Panc1 (cell line): ENCODE measurements around the gene VPS51. TPM values are rescaled to one million over a fixed set of nuclear protein-coding genes. Genes with fewer than 3 reads are reported as not detected.

ENCODE experiments used
- ATAC-seq: fragments of 200-7000 bp; cut with Tn5 transposase; 2 replicates; pipeline ENCODE4 v1.9.1; 2020; ENCODE audit warnings: mild to moderate bottlenecking, moderate library complexity
- BruUV-seq: library from RNA; stranded (reverse); fragments of 400-500 nt; replicated peaks from 2 replicates; lab custom pipeline; 2021; lab: Mats Ljungman, UMichigan
- CTCF ChIA-PET: fragments of 300-600 bp; sonication (Branson Sonifier 250); formaldehyde crosslinking; loops from one replicate; lab custom pipeline; 2022; ENCODE audit warnings: antibody characterized with exemption; lab: Charles Lee
- POLR2A ChIA-PET: fragments of 300-600 bp; sonication (Branson Sonifier 250); formaldehyde crosslinking; loops from one replicate; lab custom pipeline; 2022; ENCODE audit warnings: antibody characterized with exemption; lab: Charles Lee
- DNase-seq: peaks from one replicate; pipeline ENCODE4 v3.0.0-alpha.2; 2010; ENCODE audit warnings: low read depth, low spot score
- H3K27ac ChIP-seq: 2 replicates; pipeline ENCODE4 v1.5.1; 2011; ENCODE audit warnings: mild to moderate bottlenecking, low read length, inconsistent platforms
- H3K27me3 ChIP-seq: fragments of 200-500 bp; sonication (Bioruptor generic); 2 replicates; pipeline ENCODE4 v1.6.0; 2014; ENCODE audit warnings: low read length, inconsistent platforms; ENCODE audit not compliant: control insufficient read depth, insufficient read depth
- H3K36me3 ChIP-seq: fragments of 200-500 bp; sonication (Bioruptor generic); 2 replicates; pipeline ENCODE4 v1.5.1; 2014; ENCODE audit warnings: inconsistent platforms, mild to moderate bottlenecking, low read length, moderate library complexity; ENCODE audit not compliant: control insufficient read depth, insufficient read depth
- H3K4me1 ChIP-seq: 2 replicates; pipeline ENCODE4 v1.5.1; 2011; ENCODE audit warnings: inconsistent platforms, mild to moderate bottlenecking, low read length, moderate library complexity; ENCODE audit not compliant: control insufficient read depth, insufficient read depth
- H3K4me3 ChIP-seq, 2 experiments: 2 replicates each; pipeline ENCODE4 v1.5.1; 2011 to 2012; ENCODE audit warnings: low read depth in 2 of 2, low read length in 2 of 2, mild to moderate bottlenecking in 2 of 2, inconsistent platforms in 1 of 2, moderate library complexity in 1 of 2
- H3K9me3 ChIP-seq: fragments of 200-500 bp; sonication (Bioruptor generic); 2 replicates; pipeline ENCODE4 v1.5.1; 2014; ENCODE audit warnings: low read depth, mild to moderate bottlenecking, inconsistent platforms, low read length, moderate library complexity; ENCODE audit not compliant: control insufficient read depth, insufficient read depth
- POLR2AphosphoS5 ChIP-seq: IDR thresholded peaks from 2 replicates; pipeline ENCODE4 v1.6.1; 2012; ENCODE audit warnings: mild to moderate bottlenecking, low read depth, low read length, moderate library complexity
- SIN3A ChIP-seq: IDR thresholded peaks from 2 replicates; pipeline ENCODE4 v1.6.1; 2012; ENCODE audit warnings: low read depth, mild to moderate bottlenecking, low read length, moderate library complexity, borderline replicate concordance; ENCODE audit not compliant: insufficient read depth
- TCF7L2 ChIP-seq: IDR thresholded peaks from 2 replicates; pipeline ENCODE4 v1.6.1; 2011; ENCODE audit warnings: mild to moderate bottlenecking, low read depth, low read length, inconsistent platforms
- in situ Hi-C: cut with HindIII; loops from 2 replicates; pipeline ENCODE4 v1.10.0; 2016; ENCODE audit warnings: low sequenced_read_pairs, low pct_unique_long_range_greater_than_20kb
- intact Hi-C: fragments of 100-400 bp; cut with micrococcal nuclease; formaldehyde crosslinking; loops from one replicate; pipeline ENCODE4 v1.10.0; 2022; ENCODE audit not compliant: unreplicated experiment
- total RNA-seq: library from RNA; stranded (reverse); gene quantifications from one replicate; pipeline ENCODE4 v1.2.1, GENCODE V29; 2021; ENCODE audit not compliant: unreplicated experiment
- TF ChIP-seq, protein P1 (sequence below): fragments of 450-650 bp; IDR thresholded peaks from 2 replicates; pipeline ENCODE4 v1.5.1; 2017; ENCODE audit warnings: mild to moderate bottlenecking
- TF ChIP-seq, protein P2 (sequence below), 2 experiments: IDR thresholded peaks; 2 replicates each; pipeline ENCODE4 v1.6.1; 2011 to 2012; ENCODE audit warnings: low read depth in 2 of 2, control low read depth in 1 of 2, low read length in 1 of 2, mild to moderate bottlenecking in 1 of 2, moderate library complexity in 1 of 2; ENCODE audit not compliant: insufficient read depth in 1 of 2

VPS51 gene
- total RNA-seq, 1 experiment from 2014 or later = 101 TPM

GRCh38 chr11:65151331-65151899 is 55.4 kb downstream of the VPS51 start:
- intact Hi-C loops = no loop called here
- no peak overlapping the region for H3K4me3 ChIP-seq

DNA sequence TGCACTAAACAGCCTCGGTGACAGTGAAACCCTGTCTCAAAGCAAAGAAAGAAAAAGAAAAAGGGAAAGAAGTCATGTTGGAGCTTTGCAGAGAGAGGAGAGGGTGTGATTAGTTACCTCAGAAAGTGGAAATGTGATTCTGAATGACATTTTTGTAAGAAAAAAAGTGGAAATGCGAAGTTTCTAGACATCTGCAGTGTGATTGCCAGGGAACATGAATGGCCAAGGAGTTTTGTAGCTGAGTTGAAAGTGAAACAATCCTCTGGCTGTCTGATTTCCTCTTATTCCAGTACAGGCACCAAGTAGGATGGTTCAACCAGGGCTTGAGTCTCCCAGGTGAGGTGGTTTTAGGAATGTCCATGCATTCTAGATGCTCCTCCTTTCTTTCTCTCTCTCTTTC is 56.1 kb downstream of the VPS51 start:
- in situ Hi-C loops (no loop called here), intact Hi-C loops (no loop called here)
- no peaks in the 10 kb centered on the region for H3K27me3 ChIP-seq
- H3K9me3 ChIP-seq = no peaks in the 10 kb centered on the region; the same call in 1 of the 2 replicates
- no peaks in the 10 kb centered on the region for H3K36me3 ChIP-seq
- H3K4me3 ChIP-seq = no peak overlapping the region
- ChIA-PET CTCF (no interaction called here), POLR2A (no interaction called here)
- peaks cover 13% of the 10 kb centered on the region for H3K4me1 ChIP-seq
- no peak for TF ChIP-seq SIN3A
- no peak for TF ChIP-seq POLR2AphosphoS5
- TF ChIP-seq, protein P1, sequence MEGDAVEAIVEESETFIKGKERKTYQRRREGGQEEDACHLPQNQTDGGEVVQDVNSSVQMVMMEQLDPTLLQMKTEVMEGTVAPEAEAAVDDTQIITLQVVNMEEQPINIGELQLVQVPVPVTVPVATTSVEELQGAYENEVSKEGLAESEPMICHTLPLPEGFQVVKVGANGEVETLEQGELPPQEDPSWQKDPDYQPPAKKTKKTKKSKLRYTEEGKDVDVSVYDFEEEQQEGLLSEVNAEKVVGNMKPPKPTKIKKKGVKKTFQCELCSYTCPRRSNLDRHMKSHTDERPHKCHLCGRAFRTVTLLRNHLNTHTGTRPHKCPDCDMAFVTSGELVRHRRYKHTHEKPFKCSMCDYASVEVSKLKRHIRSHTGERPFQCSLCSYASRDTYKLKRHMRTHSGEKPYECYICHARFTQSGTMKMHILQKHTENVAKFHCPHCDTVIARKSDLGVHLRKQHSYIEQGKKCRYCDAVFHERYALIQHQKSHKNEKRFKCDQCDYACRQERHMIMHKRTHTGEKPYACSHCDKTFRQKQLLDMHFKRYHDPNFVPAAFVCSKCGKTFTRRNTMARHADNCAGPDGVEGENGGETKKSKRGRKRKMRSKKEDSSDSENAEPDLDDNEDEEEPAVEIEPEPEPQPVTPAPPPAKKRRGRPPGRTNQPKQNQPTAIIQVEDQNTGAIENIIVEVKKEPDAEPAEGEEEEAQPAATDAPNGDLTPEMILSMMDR = no peak
- TF ChIP-seq, protein P2, sequence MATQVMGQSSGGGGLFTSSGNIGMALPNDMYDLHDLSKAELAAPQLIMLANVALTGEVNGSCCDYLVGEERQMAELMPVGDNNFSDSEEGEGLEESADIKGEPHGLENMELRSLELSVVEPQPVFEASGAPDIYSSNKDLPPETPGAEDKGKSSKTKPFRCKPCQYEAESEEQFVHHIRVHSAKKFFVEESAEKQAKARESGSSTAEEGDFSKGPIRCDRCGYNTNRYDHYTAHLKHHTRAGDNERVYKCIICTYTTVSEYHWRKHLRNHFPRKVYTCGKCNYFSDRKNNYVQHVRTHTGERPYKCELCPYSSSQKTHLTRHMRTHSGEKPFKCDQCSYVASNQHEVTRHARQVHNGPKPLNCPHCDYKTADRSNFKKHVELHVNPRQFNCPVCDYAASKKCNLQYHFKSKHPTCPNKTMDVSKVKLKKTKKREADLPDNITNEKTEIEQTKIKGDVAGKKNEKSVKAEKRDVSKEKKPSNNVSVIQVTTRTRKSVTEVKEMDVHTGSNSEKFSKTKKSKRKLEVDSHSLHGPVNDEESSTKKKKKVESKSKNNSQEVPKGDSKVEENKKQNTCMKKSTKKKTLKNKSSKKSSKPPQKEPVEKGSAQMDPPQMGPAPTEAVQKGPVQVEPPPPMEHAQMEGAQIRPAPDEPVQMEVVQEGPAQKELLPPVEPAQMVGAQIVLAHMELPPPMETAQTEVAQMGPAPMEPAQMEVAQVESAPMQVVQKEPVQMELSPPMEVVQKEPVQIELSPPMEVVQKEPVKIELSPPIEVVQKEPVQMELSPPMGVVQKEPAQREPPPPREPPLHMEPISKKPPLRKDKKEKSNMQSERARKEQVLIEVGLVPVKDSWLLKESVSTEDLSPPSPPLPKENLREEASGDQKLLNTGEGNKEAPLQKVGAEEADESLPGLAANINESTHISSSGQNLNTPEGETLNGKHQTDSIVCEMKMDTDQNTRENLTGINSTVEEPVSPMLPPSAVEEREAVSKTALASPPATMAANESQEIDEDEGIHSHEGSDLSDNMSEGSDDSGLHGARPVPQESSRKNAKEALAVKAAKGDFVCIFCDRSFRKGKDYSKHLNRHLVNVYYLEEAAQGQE (IDR thresholded peaks at IDR 0.05; ENCODE audit: insufficient read depth in 1 of 2, low read depth in 2 of 2, low read length in 1 of 2) = no peak
- no peak for TF ChIP-seq TCF7L2
- no peak for ATAC-seq
- H3K27ac ChIP-seq = no peak overlapping the region
- BruUV-seq = no TSS peak
- no peak for DNase-seq

More at GRCh38 chr11:65151331-65151899, 55.4 kb downstream of the VPS51 start:
- Histone ChIP-seq H3K4me1 (peaks cover 13% of the 10 kb centered on the region), H3K9me3 (no peaks in the 10 kb centered on the region; the same call in 1 of the 2 replicates), H3K36me3 (no peaks in the 10 kb centered on the region), H3K27ac (peak overlapping the region; percentile 19), H3K27me3 (no peaks in the 10 kb centered on the region)
- TF ChIP-seq TCF7L2 (no peak), SIN3A (no peak), POLR2AphosphoS5 (no peak)
- TF ChIP-seq, protein P2 (IDR thresholded peaks at IDR 0.05; ENCODE audit: insufficient read depth in 1 of 2, low read depth in 2 of 2, low read length in 1 of 2) = no peak
- TF ChIP-seq, protein P1 = no peak
- no TSS peak for BruUV-seq
- ChIA-PET CTCF (no interaction called here), POLR2A (no interaction called here)
- ATAC-seq (no peak), DNase-seq (no peak)
- in situ Hi-C loops = no loop called here
